Activated gamma-delta T cell treated with anti-CD3 and anti-CD28 coated beads, Interleukin-2, amount 50 U/mL, for 16 hours (primary cell): ENCODE measurements around the gene MTG2.

Experiments
- DNase-seq: peaks from one replicate; pipeline ENCODE4 v3.0.0-alpha.2; 2020; ENCODE audit warnings: low read depth

The MTG2 gene, protein sequence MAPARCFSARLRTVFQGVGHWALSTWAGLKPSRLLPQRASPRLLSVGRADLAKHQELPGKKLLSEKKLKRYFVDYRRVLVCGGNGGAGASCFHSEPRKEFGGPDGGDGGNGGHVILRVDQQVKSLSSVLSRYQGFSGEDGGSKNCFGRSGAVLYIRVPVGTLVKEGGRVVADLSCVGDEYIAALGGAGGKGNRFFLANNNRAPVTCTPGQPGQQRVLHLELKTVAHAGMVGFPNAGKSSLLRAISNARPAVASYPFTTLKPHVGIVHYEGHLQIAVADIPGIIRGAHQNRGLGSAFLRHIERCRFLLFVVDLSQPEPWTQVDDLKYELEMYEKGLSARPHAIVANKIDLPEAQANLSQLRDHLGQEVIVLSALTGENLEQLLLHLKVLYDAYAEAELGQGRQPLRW

DNA sequence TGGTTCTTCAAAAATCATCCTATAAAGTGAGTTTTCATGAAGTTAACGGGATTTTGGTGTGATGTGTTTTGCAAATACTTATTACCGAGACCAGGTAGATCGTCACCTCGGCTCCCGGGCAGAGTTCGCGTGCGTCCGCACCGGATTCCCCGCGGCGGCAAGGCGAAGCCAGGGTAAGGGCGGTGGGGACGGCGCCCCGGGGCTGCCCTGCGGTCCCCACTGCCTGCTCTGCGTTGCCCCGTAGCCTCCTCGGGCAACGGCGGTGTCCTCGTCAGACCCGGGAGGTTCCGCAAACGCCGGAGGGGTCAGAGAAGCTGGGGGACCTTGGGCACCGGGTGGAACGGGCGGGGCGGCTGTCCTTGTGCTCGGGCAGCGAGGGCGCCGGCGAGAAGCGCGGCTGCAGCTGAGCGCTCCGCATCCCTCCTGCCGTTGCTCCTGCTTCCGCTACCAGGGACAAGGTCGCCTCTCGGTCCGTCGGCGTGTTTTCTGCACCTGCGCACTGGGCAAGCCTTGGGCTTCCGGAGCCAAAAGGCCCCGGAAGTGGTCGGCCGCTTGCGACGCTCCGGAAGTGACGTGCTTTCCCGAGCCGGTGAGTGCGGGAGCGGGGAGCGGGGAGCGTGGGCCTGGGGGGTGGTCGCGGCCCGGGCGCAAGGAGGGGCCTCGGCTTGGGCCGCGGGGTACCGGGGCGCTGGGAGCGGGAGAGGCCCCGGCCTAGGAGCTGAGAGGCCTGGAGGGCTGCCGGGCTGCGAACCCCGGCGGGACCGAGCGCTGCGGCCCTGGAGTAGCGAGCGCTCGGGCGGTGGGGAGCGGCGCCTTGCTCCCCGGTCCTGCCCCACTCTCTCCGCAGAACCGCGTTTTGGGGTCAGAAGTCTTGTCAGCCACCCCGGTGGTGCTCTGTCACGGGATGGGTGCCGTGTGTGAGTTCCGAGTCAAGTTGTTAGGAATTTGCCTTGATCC lies at the start of gene MTG2:
Gene MTG2, plus strand, starts transcription at position 560 of the 957 bp plus-strand sequence. CDS start 10,393 bp downstream, outside the sequence.
- DNase-seq: peak; percentile 90

DNA sequence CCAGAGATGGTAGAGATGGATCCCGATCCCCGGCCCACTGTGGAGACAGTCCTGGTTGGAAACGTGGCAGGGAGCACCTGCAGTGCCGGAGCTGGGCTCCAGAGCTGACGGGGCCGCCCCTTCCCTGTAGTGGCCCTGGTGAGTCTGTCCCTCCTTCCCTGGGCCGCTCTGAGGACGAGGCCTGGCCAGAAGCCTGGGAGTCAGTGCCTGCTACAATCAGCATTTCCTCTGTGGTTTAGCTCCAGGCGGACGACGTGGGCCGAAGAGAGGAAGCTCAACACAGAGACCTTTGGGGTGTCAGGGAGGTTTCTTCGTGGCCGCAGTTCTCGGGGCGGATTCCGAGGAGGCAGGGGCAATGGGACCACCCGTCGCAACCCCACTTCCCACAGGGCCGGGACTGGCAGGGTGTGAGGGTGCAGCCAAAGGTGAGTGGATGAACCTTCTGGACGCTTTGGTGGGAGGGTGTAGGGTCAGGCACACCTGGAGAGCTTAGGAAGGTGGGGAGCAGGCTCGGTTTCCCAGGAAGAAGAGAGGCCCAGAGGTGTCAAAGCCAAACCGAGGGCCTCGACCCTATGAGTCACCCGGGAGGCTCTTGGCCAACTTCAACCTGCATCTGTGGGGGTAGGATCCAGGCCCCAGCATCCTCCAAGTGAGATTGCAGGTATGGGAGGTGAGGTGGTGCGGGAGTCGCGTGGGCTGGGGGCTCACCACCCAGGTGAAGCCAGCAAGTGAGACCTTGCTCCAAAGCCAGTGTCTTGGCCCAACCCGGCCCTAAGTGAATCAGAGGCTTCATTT lies 49.6 kb upstream of the MTG2 start:
- no peak for DNase-seq

DNA sequence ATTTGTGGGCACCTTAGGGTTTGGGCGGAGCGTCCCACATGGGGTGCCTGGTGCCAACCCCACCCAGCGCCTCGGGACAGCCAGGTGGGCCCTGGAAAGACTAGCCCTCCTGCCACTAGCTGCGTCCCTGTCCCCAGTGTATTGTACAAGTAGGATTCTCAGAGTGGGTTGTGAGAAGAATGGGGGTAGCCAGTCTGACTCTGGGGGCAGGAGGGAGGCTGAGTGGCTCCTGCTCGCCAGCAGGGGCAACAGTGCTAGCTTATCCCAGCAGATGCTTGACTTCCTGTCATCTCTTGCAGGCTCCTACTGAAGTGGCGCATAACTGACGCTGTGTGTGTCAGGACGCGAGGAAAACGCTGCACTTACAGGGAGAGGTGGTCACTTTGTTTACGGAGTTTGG lies 49.0 kb upstream of the MTG2 start:
- no peak for DNase-seq

DNA sequence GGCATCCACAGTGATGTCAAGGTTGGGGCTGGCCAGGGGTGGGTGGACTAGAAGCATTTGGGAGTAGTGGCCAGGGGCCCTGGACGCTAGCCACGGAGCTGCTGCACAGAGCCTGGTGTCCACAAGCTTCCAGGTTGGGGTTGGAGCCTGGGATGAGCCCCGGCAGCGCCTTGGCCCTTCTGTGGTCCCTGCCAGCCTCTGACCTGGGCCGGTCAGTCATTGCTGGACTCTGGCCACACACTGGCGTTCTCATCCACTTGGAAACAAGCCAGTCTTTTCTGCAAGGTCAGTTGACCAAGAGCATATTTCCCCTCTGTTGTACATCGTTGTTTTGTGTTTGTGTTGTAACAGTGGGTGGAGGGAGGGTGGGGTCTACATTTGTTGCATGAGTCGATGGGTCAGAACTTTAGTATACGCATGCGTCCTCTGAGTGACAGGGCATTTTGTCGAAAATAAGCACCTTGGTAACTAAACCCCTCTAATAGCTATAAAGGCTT lies 48.0 kb upstream of the MTG2 start:
- DNase-seq: no peak

DNA sequence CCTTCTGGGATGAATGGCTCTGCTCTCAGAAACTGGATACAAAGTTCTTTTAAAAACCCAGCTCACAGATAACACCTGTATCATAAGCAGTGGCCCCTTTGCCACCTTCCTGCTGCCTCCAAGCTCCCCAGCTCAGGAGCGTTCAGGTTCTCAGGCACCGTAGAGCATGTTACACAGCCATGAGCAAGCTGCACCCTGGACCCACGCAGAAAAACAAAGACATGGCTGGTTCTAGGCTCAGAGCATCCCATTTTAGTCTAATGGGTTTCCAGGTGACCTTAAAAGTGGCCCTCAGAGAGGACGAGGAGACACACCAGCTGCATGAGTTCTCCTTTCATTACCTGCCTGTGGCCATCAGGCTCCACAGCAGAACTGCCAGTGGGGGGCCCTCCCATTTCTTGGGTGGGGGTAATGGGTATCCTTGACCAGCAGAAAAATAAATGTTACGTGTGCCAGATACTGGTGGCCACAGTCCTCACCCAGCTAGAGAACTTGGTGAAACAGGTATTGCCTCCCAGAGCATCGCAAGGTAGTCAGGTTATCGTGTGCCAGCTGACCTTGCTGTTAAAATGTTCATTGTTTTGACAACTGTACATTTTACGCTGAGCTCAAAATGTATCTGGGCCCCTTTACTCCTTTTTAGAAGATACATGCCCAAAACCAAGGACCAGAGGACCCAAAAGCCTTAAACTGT lies 47.1 kb upstream of the MTG2 start:
- no peak for DNase-seq

DNA sequence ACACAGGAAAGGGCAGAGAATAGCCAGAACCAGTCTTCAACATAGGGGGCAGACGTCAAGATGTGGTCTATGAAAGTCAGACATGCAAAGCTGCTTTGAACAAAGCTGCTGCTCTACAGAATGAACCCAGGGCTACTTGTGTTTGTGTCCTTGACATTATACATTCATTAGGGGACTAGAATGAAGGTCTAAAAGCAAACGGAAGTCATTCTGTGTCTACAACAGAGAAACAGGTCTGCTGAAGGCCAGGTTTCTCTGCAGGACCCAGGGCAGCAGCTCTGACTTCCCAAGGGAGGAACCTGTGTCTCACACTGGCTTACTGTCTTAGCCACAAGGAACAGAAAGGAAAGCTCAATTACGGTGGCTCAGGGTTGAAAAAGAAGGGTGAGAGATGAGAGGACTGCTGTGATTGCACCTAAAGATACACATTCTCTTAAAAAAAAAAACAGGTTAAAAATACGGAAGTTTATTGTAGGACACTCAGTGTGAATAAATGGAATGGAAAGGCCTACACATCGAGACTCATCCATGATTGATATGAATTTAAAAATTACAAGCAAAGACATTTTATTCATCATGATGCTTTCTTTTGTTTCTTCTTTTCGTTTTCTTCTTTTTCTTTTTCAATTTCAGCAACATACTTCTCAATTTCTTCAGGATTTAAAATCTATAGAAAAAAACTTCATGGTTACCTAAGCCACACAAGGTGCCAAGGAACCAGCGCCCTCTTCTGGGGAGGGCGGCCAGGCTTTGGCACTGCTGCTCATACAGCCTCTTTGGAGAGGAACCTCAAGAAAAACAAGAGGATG lies 46.3 kb upstream of the MTG2 start:
- peak; percentile 50 for DNase-seq

DNA sequence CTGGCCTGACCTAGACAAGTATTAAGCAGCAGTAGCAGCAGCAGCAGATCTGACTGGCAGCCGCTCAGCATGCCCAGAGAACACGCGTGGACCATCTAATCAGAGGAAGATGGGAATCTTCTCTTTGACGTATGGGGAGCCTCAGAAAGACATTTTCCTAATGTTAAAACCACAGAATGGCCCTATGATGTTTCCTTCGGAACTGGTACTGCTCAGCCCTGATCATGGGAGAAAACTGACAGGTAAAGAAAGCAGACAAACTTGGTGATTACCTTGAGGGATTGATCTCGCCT lies 45.8 kb upstream of the MTG2 start:
- no peak for DNase-seq

DNA sequence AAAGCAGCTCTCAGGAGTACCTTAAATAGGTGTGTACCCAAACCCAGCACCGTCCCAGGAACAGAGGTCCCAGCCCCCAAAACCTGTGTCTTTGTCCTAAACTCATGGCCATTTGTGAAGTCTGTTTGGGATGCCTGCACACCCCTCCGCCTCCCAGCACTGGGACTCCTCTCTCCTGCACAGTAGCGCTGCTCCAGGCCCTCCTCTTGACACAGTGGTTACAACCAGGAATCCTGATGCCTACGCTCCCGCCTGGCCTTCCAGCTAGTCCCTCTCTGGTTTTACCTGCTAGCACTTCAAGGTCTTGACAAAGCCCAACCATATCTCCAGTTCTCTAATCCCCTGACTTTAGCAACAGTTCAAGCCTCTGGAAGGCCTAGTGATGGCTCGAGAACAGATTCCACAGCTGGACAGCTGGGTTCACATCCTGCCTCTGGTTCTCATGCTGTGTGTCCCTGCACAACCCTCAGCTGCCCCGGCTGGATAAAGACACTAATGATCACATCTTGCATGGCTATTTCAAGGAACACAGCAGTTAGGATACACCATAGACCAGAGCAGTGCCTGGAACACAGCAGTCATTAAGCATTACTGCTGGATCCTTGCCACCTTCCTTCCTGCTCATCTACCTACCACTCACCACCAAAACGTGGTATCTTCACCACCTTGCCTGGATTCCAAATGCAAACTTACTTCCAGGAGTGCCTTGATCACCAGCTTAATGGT lies 45.2 kb upstream of the MTG2 start:
- no peak for DNase-seq

DNA sequence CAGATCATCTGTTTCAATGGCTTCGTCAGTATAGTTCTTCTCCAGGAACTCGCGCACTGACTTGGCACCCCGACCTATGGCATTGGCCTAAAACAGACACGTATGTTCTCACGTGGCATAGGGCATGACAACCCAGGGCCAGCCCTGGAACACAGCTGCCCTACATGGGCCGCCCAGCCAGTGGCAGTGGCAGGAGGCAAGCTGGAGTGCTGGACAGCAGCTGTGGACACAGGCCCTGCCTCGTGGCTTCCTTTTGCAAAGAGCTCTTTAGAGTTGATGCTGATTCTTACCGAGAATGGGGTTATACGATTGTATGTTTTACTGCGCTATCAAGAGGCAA lies 44.7 kb upstream of the MTG2 start:
- no peak for DNase-seq

DNA sequence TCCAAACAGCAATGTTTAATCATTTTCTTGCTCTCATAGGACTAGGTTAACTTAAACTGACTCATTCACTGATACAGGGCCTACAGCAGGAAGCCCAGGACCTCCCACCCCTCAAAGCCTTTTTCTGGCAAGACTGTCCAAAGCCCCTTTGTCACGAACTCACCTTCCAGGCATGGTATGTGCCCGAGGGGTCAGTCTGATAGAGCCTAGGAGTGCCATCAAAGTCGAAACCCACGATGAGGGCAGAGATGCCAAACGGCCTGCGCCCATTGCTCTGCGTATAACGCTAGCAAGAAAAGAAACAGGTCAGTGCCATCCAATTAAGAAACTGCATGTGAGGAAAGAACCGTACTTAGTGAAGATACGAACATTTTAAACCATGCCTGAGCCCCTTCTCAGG lies 43.9 kb upstream of the MTG2 start:
- DNase-seq: no peak

DNA sequence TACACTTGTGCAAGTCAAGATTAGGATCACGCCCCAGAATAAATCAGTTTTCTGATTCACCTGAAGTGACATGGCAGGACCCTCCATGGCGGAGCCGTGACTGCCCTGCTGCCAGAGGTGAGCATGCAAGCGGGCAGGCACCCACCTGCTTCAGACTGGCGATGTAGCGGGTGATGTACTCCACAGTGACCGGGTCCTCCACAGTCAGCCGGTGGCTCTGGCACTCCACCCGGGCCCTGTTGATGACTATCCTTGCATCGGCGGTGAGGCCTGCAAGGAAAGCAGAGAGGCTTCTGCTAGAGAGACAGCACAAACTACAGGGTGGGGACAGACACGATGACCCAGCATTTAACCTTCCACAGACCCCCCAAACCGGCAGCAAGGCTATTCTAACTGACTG lies 43.2 kb upstream of the MTG2 start:
- DNase-seq: no peak

DNA sequence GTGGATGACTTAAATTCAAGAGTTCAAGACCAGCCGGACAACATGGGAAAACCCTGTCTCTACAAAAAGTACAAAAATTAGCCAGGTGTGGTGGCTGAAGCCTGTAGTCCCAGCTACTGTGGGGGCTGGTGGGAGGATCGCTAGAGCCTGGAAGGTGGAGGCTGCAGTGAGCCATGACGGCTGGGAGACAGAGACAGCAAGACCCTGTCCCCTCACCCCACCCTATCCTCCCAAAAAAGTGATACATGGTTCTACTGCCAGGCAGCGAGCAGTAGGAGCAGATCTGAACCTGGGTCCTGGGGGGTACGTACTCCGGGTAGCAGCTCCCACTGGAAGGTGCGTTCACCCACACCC lies 41.8 kb upstream of the MTG2 start:
- DNase-seq: no peak

DNA sequence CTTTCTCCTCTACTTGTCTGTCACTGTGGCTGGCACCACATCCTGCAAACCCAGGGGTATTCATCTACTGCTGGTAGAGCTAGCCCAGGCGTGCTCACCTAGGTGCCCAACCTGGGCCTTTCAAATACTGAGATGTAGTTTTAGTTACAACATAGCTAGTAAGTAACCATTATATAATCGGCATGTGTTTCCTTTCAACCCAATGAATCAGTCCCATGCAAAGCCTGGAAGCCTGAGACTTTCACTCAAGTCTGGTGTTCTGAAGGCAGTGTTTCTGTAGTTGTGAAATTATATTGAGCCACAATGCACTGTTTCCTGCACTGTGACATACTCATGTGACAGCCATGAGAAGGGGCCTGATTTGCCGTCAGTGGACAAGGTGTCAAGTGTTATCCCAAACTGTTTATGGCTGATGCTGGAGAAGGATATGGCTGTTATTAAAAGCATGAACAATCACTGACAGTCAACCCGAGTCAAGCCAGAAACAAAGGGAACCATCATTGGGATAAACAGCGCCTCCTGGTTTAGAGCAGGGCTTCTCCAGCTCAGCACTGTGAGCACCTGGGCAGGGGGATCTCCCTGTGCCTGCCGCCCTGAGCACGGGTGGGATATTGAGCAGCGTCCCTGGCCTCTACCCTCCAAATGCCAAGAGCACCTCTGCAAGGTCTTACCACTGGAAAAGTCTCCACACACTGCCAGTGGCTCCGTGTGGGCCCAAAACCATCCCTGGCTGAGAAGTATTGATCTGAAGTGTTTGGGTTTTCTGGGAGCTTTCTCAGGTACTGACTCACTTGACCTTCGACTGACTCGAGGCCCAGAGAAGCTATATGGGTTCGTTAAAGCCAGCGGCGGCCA lies 41.2 kb upstream of the MTG2 start:
- DNase-seq: no peak

DNA sequence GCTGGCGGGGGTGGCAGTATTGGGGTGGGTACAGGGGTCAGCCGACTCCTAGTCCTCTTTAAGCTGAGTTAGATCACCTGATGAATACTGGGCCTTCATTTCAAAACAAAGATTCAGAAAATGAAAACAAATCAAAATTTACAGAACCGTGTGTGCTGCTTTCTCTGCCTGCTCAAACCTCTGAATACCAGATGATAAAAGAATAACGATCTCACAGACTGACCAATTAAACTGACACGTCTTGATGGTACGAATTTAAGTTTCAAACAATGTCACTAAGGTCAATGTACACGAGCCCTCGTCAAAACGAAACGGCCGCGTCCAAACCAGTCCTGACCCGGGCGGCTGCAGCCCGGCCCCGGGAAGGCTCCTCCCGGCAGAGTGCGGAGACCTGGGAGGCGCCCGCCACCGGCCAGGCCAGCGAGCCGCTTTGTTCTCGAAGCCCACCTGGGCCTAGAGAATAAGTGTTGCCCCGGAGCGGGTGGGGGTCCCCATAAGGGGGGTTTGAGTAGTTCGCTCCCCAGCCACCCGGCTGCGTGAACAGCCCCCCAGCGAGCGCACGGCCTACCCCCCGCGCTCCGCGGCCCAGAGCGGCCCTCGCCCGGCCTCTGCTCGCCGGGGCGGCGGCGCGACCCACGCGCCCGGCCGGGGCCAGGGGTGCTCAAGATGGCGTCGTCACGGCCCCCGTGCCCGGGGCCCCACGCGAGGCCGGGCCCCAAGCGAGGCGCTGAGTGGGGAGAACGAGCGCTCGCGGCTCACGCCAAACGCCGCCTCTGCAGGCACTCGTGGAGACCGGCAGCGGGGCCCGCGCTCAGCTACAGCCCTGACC lies 40.4 kb upstream of the MTG2 start:
- DNase-seq: no peak

DNA sequence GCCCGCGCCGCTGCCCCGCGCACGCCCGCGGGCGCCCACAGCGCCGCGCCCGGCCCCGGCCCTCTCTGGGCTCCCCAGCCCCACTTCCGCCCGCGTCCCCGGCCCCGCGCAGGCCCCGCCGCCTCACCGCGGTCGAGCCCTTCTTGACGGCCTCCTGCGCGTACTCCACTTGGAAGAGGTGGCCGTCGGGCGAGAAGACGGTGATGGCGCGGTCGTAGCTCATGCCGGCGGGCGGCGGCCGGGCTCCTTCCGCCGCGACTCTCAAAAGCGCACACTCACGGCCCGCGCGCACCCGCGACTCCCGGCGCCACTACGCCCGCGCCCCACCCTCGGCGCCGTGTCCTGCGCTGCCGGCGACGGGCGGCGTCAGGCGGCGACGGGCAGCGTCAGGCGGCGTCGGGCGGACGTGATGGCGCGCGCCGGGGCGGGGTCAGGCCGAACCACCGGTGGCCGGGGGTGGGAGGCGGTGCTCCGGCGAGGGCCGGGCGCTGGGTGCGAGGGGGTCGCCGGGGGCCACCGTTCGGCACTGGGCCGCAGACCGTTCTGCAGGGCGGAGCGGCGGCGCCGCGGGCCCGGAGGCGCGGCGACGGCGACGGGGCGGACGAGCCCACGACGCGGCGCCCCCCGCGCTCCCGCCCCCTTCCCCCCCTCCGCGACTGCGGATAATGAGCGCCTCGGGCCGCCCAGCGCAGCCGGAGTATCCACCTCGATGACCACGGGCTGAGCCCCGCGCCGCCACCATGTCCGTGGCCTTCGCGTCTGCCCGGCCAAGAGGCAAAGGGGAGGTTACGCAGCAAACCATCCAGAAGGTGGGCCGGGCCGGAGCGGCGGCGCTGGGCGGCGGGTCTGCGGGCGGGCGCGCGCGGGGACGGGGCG lies 39.5 kb upstream of the MTG2 start, which contains the start of the genes PSMA7 and SS18L1:
Gene PSMA7, minus strand, starts transcription at position 314 of the 876 bp plus-strand sequence. Its CDS starts 91 bp downstream, at position 223.
Gene SS18L1, plus strand, starts transcription at position 689 of the 876 bp plus-strand sequence. Its CDS starts 52 bp downstream, at position 741.
- peak; percentile 73 for DNase-seq

DNA sequence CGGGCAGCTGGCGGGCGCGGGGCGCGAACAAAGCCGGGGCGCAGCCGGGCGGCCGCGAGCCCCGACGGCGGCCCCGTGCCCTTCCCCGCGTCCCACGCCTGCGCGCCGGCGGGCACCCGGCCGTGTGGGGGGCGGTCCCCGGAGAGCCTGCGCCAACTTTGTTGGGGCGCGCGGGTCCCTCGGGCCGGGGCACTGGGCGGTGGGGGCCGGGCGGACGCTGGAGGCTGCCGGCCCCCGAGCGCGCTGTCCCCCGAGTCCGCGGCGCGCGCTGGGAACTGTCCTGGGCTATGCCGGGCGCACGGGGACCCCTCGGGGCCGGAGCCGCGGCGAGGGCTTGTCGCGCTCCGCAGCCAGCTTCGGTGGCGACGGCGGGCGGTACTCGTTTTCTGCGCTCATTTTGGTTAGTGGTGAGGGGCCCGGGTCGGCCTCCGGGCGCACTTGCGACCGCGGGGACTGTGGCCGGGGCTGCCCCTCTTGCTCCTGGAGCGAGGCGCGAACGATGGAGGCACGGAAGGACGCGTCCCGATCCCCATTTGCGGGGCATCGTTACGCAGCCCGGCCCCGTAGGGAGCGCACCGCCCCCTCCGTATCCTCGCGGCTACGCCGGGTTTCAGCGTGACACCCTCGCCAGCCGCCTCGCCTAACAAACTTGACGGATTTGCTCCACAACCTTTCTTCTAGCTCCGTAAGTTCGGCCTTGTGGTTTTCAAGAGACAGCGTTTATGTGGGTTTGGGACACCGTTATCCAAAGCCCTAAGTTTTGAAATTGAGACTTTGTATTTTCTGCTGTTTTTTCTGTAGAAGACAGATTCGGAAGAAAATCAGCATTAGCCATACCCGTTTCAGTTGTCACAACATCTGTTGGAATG lies 38.6 kb upstream of the MTG2 start:
- no peak for DNase-seq
